ENCODE measurements around the gene TRAPPC12.

DNA sequence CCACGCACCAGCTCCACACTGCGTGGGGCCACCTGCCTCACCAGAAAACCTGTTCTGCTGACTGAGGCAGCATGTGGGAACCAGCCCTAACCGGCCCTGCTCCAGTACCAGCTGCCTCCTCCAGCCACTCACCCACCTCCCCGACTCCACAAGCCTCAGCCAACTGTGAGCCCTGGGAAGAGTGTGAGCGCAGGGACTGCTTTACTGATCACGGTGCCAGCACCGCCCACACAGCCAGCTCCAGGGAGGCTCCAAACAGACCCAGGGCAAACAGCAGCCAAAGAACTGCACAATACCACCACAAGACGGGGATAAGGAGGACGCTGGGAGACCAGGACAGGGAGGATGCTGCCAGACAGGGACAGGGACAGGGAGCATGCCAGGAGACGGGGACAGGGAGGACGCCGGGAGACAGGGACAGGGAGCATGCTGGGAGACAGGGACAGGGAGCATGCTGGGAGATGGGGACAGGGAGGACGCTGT, 30.2 kb upstream of the TRAPPC12 start:
- TF ChIP-seq, protein P1, sequence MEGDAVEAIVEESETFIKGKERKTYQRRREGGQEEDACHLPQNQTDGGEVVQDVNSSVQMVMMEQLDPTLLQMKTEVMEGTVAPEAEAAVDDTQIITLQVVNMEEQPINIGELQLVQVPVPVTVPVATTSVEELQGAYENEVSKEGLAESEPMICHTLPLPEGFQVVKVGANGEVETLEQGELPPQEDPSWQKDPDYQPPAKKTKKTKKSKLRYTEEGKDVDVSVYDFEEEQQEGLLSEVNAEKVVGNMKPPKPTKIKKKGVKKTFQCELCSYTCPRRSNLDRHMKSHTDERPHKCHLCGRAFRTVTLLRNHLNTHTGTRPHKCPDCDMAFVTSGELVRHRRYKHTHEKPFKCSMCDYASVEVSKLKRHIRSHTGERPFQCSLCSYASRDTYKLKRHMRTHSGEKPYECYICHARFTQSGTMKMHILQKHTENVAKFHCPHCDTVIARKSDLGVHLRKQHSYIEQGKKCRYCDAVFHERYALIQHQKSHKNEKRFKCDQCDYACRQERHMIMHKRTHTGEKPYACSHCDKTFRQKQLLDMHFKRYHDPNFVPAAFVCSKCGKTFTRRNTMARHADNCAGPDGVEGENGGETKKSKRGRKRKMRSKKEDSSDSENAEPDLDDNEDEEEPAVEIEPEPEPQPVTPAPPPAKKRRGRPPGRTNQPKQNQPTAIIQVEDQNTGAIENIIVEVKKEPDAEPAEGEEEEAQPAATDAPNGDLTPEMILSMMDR (IDR thresholded peaks at IDR 0.05), result no peak
- TF ChIP-seq POLR2AphosphoS5 (IDR thresholded peaks at IDR 0.05), result no peak

All from gastroesophageal sphincter (tissue), 3 donors.